Hepatic stellate cell (primary cell): Measurements from ENCODE around the gene HOOK2.

Source experiments
- DNase-seq: peaks from one replicate; pipeline ENCODE4 v3.0.0; 2011; ENCODE audit warnings: low spot score

Gene HOOK2

GRCh38 chr19:12783291-12783848 is 8.0 kb upstream of the HOOK2 start:
- DNase-seq = no peak

- DNase-seq = peak; percentile 78
Measured at GRCh38 chr19:12782424-12783290, 7.3 kb upstream of the HOOK2 start.

- no peak for DNase-seq
Measured at GRCh38 chr19:12782174-12782423, 6.7 kb upstream of the HOOK2 start.

GRCh38 chr19:12779162-12779993 is 4.0 kb upstream of the HOOK2 start:
- DNase-seq = peak; percentile 73

- DNase-seq = no peak
Measured at GRCh38 chr19:12778905-12779161, 3.5 kb upstream of the HOOK2 start.

- DNase-seq = peak; percentile 86
Measured at GRCh38 chr19:12778017-12778904, 2.9 kb upstream of the HOOK2 start.

GRCh38 chr19:12777217-12778016 is 2.1 kb upstream of the HOOK2 start:
- DNase-seq = peak; percentile 86

- DNase-seq = peak; percentile 58
Measured at GRCh38 chr19:12773571-12773970, 1.8 kb downstream of the HOOK2 start.

GRCh38 chr19:12772323-12772722 is 3.0 kb downstream of the HOOK2 start:
- no peak for DNase-seq

- DNase-seq = no peak
Measured at GRCh38 chr19:12770922-12771321, 4.4 kb downstream of the HOOK2 start.

GRCh38 chr19:12769689-12770088 is 5.7 kb downstream of the HOOK2 start:
- no peak for DNase-seq

- no peak for DNase-seq
Measured at GRCh38 chr19:12767666-12768065, 7.7 kb downstream of the HOOK2 start.

- DNase-seq = no peak
Measured at GRCh38 chr19:12767150-12767549, 8.2 kb downstream of the HOOK2 start.

- no peak for DNase-seq
Measured at GRCh38 chr19:12766051-12766521, 9.3 kb downstream of the HOOK2 start.

- DNase-seq = no peak
Measured at GRCh38 chr19:12764698-12765097, 10.7 kb downstream of the HOOK2 start.

GRCh38 chr19:12763100-12763499 is 12.3 kb downstream of the HOOK2 start:
- no peak for DNase-seq

GRCh38 chr19:12759686-12760085 is 15.7 kb downstream of the HOOK2 start:
- no peak for DNase-seq

- peak; percentile 90 for DNase-seq
Measured at GRCh38 chr19:12757544-12758274, 17.6 kb downstream of the HOOK2 start.

- DNase-seq = no peak
Measured at GRCh38 chr19:12756150-12756883, 19.0 kb downstream of the HOOK2 start.
